Loucy (cell line): ENCODE results near the gene ZIC2.

ENCODE experiments used
- CTCF ChIP-seq: fragments of 200-600 bp; sonication (generic); conservative IDR thresholded peaks from 2 replicates; pipeline ENCODE4 v1.5.1; 2014; ENCODE audit warnings: mild to moderate bottlenecking, antibody characterized with exemption, low read length
- EZH2phosphoT487 ChIP-seq: fragments of 200-600 bp; IDR thresholded peaks from 2 replicates; pipeline ENCODE4 v1.6.1; 2018; ENCODE audit warnings: antibody characterized with exemption, mild to moderate bottlenecking, moderate library complexity, borderline replicate concordance

DNA sequence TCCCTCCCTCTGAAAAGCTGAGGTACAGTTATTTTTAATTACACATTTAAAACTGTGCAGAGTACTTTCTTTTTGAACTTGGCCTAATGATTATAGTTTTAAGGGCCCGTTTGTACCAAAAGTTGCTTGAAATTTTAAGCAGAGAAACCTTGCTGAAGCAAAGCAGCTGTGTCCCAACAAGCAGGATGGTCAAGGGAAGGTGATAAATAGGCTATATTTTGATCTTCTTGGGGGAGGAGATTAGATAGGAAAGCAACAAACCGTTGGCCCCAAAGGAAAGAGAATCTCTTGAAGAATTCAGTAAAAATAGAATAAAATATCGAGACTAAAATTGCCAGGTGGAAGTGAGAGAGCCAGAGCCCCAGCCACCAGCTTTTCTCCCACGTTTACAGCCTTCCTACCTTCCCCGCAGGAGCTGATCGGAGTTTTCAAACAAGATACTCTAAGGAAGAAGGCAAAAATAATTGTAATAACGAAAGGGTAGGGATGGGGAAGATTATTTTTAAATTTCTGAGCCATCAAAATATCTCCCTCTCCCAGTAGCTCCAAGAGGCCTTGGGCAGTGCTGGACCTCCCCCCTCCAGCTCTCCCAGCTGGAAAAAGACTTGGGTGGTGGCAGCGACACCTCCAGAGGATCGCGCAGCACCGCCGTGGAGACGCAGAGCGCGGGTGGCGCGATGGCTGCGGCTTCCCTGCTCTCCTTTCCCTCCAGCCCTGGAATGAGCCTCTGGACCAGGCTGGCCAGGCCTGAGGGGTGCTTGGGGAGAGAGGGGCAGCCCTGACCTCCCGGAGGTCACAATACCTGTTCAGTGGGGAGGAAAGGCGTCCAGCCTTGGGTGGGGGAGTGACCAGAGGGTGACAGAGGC lies 5.8 kb downstream of the ZIC2 start:
- TF ChIP-seq CTCF: no peak
- no peak for TF ChIP-seq EZH2phosphoT487
